Tibial nerve (tissue), 4 donors: ENCODE measurements around the gene SYNGAP1. TPM values are rescaled to one million over a fixed set of nuclear protein-coding genes. Genes with fewer than 3 reads are reported as not detected.
A peak's percentile ranks its signal among the peaks of the same experiment; 100 is the strongest.

Source experiments
- DNase-seq, 2 donors: peaks; one replicate each; pipeline ENCODE4 v3.0.0-alpha.2; 2019; ENCODE audit warnings: low spot score in 2 of 2
- H3K27ac ChIP-seq, 4 donors: fragments of 200-600 bp; sonication (generic) in 3 of 4; one replicate each; pipeline ENCODE4 v1.5.1; 2017 to 2019; ENCODE audit warnings: mild to moderate bottlenecking in 1 of 4
- H3K27me3 ChIP-seq, 2 donors: fragments of 200-600 bp; sonication (generic) in 1 of 2; one replicate each; pipeline versions ENCODE4 v1.5.1 to v1.6.0; 2017 to 2019
- H3K36me3 ChIP-seq, 3 donors: fragments of 200-600 bp; sonication (generic); one replicate each; pipeline ENCODE4 v1.5.1; 2018 to 2019
- H3K4me1 ChIP-seq, 4 donors: fragments of 200-600 bp; sonication (generic) in 3 of 4; one replicate each; pipeline ENCODE4 v1.5.1; 2017 to 2019
- H3K4me3 ChIP-seq, 4 donors: fragments of 200-600 bp; sonication (generic) in 3 of 4; one replicate each; pipeline ENCODE4 v1.5.1; 2017 to 2019; ENCODE audit warnings: mild to moderate bottlenecking in 1 of 4, moderate library complexity in 1 of 4
- H3K9me3 ChIP-seq, 4 donors: fragments of 200-600 bp; sonication (generic) in 3 of 4; one replicate each; pipeline ENCODE4 v1.5.1; 2017 to 2019
- EP300 ChIP-seq, 2 donors: sonication (generic); formaldehyde crosslinking; IDR thresholded peaks; one replicate each; pipeline ENCODE4 v1.6.1; 2017; ENCODE audit warnings: antibody characterized with exemption in 2 of 2, mild to moderate bottlenecking in 1 of 2
- POLR2A ChIP-seq, 2 donors: fragments of 450-650 bp; IDR thresholded peaks; one replicate each; pipeline ENCODE4 v1.6.1; 2017; ENCODE audit warnings: antibody characterized with exemption in 2 of 2, mild to moderate bottlenecking in 2 of 2, moderate library complexity in 2 of 2
- WGBS, 2 donors: methylation state at CpG; one replicate each; pipeline ENCODE4 v1.1.5; 2018; 5-methylcytosine and 5-hydroxymethylcytosine counted together
- total RNA-seq, 4 donors: library from RNA; depleted of rRNA; stranded (reverse); fragments of >200 nt; gene quantifications; one replicate each; pipeline ENCODE4 v1.1.0, GENCODE V29; 2016
- TF ChIP-seq, protein P1 (sequence below), 5 experiments: fragments of 200-600 bp in 3 of 5; fragments of 450-650 bp in 2 of 5; sonication (generic) in 3 of 5; IDR thresholded peaks; one replicate each; pipeline ENCODE4 v1.5.1; 2016 to 2019; ENCODE audit warnings: antibody characterized with exemption in 5 of 5, mild to moderate bottlenecking in 3 of 5, moderate library complexity in 2 of 5

The SYNGAP1 gene
- total RNA-seq, 4 donors from 2014 or later = 13.0 to 29.7 (median 19.2) TPM

DNA sequence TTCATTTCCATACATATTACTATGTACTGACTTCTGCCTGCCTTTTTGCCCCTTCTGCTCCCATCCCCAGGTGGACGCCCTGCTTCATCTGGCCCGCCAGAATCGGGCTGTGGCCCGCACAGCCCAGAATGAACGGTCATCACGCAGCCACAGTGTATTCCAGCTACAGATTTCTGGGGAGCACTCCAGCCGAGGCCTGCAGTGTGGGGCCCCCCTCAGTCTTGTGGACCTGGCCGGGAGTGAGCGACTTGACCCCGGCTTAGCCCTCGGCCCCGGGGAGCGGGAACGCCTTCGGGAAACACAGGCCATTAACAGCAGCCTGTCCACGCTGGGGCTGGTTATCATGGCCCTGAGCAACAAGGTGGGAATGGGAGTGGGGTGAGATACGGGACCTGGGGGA is 13.7 kb upstream of the SYNGAP1 start:
- H3K27ac ChIP-seq = no peak overlapping the region

DNA sequence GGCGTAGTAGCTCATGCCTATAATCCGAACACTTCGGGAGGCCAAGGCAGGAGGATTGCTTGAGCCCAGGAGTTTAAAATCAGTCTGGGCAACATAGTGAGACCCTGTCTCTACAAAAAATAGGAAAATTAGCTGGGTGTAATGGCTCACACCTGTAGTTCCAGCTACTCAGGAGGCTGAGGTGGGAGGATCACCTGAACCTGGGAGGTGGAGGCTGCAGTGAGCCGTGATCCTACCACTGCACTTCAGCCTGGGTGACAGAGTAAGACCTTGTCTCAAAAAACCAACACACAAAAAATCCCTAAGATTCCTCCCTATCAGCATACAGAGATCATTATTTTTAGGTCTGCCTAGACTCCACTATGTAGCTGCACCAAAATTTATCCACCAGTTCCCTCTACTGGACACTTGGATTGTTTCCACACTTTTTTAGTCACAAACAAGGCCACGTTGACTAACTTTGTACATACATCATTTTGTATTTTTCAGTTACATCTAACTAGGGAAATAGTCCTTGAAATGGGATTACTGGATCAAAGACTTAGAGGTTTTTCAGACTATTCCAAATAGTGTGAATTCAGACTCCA is 12.6 kb upstream of the SYNGAP1 start:
- Histone ChIP-seq H3K9me3 (no peaks in the 10 kb centered on the region), H3K36me3 (peaks cover 0 to 5% (median 0%) of the 10 kb centered on the region in 3 donors), H3K27ac (no peak overlapping the region), H3K4me1 (peaks cover 0 to 20% (median 7%) of the 10 kb centered on the region in 4 donors), H3K4me3 (no peak overlapping the region), H3K27me3 (no peaks in the 10 kb centered on the region)
- TF ChIP-seq POLR2A (IDR thresholded peaks at IDR 0.05) = no peak
- TF ChIP-seq, protein P1, sequence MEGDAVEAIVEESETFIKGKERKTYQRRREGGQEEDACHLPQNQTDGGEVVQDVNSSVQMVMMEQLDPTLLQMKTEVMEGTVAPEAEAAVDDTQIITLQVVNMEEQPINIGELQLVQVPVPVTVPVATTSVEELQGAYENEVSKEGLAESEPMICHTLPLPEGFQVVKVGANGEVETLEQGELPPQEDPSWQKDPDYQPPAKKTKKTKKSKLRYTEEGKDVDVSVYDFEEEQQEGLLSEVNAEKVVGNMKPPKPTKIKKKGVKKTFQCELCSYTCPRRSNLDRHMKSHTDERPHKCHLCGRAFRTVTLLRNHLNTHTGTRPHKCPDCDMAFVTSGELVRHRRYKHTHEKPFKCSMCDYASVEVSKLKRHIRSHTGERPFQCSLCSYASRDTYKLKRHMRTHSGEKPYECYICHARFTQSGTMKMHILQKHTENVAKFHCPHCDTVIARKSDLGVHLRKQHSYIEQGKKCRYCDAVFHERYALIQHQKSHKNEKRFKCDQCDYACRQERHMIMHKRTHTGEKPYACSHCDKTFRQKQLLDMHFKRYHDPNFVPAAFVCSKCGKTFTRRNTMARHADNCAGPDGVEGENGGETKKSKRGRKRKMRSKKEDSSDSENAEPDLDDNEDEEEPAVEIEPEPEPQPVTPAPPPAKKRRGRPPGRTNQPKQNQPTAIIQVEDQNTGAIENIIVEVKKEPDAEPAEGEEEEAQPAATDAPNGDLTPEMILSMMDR (IDR thresholded peaks at IDR 0.05) = peak in 2 of 5 experiments; percentile 6 to 40
- 75 to 76% methylated on average over 5 of the region's 5 CpGs for WGBS, 2 donors
- DNase-seq = no peak

More for the DNA sequence above, 13.7 kb upstream of the SYNGAP1 start:
- TF ChIP-seq EP300 (IDR thresholded peaks at IDR 0.05) (no peak), POLR2A (IDR thresholded peaks at IDR 0.05) (no peak)
- TF ChIP-seq, protein P1 (IDR thresholded peaks at IDR 0.05) = no peak
- H3K9me3 ChIP-seq = no peaks in the 10 kb centered on the region
- DNase-seq = no peak
- 92 to 97% methylated on average over 17 of the region's 17 CpGs for WGBS, 2 donors
- H3K4me1 ChIP-seq = peaks cover 0 to 9% (median 0%) of the 10 kb centered on the region in 4 donors
- peaks cover 0 to 4% (median 0%) of the 10 kb centered on the region in 3 donors for H3K36me3 ChIP-seq
- no peak overlapping the region for H3K4me3 ChIP-seq
- H3K27me3 ChIP-seq = no peaks in the 10 kb centered on the region

GRCh38 chr6:33410050-33410710 is 9.7 kb upstream of the SYNGAP1 start:
- DNase-seq = peak; percentile 91 to 97
- H3K36me3 ChIP-seq = peaks cover 0 to 30% (median 16%) of the 10 kb centered on the region in 3 donors
- no peaks in the 10 kb centered on the region for H3K27me3 ChIP-seq
- H3K27ac ChIP-seq = peak overlapping the region; percentile 94 to 100 (median 100)
- no peaks in the 10 kb centered on the region for H3K9me3 ChIP-seq
- peaks cover 0 to 44% (median 9%) of the 10 kb centered on the region in 4 donors for H3K4me1 ChIP-seq
- peak overlapping the region; percentile 69 to 100 (median 100) for H3K4me3 ChIP-seq
- 0% methylated on average over 31 to 32 of the region's 65 CpGs for WGBS, 2 donors
- TF ChIP-seq POLR2A (IDR thresholded peaks at IDR 0.05) (peak; percentile 32 to 88), EP300 (IDR thresholded peaks at IDR 0.05) (peak; percentile 81)
- TF ChIP-seq, protein P1 (IDR thresholded peaks at IDR 0.05) = peak in 1 of 5 experiments; percentile 22

DNA sequence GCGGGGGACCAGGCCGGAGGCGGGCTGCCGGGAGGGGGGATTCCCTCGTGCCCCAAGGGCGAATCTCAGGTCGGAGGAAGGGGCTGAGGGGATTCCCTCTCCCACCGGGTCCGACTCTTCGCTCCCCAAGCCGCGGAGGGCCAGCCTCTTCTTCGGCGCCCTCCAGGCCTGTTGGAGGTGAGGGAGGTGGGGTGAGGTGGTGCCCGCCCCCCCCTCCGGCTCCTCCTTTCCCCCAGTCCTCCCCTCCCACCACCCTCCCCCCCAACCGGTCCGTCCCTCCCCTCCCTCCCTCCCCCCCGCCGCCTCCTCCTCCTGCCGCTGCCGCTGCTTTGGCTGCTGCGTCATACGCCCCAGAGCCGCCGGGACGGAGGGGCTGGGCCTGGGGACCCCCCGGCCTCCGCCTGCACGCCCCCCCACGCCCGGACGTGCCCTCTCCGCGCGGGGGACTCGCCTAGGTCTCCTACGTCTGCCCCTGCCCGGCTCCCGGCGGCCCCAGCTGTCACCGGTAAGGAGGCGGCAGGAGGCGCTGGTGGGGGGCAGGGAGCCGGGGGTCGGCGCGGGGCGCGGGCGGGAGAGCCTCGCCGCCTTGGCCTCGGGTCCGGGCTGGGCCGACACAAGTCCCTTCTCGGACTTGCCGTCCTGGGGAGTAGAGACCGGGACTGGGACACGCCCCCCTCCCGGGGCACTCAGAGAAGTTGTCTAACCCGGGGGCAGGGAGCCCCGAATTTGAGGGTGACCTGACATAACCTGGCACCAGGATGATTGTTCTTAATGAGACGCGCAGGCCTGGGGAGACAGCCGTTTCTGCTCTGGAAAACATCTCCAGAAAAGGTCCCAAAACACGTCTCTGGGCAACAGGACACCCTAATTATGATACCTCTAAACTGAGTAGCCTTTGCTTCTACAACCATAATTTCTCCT is 8.9 kb upstream of the SYNGAP1 start, which contains the start of gene PHF1:
TSS of gene PHF1 (plus strand) at position 304 of the 921 bp plus-strand sequence. CDS start 1,250 bp downstream, outside the sequence.
- H3K27ac ChIP-seq = peak within 1 kb of the TSS; percentile 94 to 100 (median 100)
- H3K4me3 ChIP-seq = peak within 1 kb of the TSS; percentile 69 to 100 (median 100)
- H3K27me3 ChIP-seq = no peaks in the 10 kb centered on the region
- peak in 1 of 2 donors; percentile 31 for DNase-seq
- H3K4me1 ChIP-seq = peaks cover 0 to 52% (median 12%) of the 10 kb centered on the region in 4 donors
- H3K36me3 ChIP-seq = peaks cover 0 to 38% (median 16%) of the 10 kb centered on the region in 3 donors
- TF ChIP-seq POLR2A (IDR thresholded peaks at IDR 0.05) (peak in 1 of 2 donors; percentile 76), EP300 (IDR thresholded peaks at IDR 0.05) (peak in 1 of 2 donors; percentile 81)
- TF ChIP-seq, protein P1 (IDR thresholded peaks at IDR 0.05) = no peak
- no peaks in the 10 kb centered on the region for H3K9me3 ChIP-seq
- WGBS, 2 donors = 0 to 1% methylated on average over 20 to 33 of the region's 67 CpGs
